NCI-H345 treated with DMSO at 0.1 percent for 48 hours (cell line): ENCODE data around the gene DDIT4L.
"Not testable (repeated sequence)": the region's sequence is repeated elsewhere in the genome, so short reads cannot be mapped to it uniquely, and the experiment has no call there.

Experiments used
- DNase-seq: peaks from one replicate; lab custom pipeline; 2025; ENCODE audit not compliant: unreplicated experiment; lab: John Stamatoyannopoulos, UW

The DDIT4L gene

DNA sequence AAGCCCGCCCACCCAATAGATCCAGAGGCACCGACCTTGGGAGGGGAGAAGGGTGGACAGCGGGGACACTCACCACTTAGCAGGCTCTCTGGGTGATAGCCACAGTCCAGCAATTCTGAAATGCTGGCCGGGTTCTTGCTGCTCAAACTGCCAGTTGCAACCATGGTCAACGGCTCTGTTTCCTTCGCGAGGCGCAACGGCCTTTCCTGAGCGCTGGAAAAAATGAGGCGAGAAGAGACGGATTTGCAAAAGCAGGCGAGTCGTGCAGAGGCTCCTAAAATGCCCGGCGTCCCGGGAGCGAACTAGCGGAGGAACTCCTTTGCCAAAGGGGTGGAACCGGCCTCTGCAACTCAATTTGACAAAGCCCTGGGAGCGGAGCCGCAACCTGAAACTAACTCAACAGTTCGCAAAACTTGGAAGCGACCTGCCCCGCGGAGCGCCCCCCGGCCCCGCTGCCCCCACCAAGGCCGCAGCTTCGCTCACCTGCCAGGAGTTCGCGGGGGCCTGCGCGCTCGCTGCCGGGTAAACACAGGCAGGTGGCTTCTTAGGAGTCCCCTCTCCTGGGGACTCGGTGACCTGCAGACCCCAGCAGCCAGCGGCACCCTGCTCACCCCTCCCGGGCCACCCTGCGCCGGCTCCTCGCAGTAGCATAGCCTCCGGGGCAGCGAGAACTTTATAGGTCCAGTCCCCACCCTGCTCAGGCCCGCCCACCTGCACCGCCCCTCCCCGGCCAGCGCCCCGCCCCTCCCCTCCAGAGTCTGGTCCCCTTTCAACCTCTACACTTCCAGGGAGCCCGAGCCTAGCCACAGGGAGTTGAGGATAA lies at the start of gene DDIT4L:
Gene DDIT4L (minus strand): TSS at position 649 of the 823 bp plus-strand sequence. CDS start 485 bp downstream, at position 164.
- no peak for DNase-seq

DNA sequence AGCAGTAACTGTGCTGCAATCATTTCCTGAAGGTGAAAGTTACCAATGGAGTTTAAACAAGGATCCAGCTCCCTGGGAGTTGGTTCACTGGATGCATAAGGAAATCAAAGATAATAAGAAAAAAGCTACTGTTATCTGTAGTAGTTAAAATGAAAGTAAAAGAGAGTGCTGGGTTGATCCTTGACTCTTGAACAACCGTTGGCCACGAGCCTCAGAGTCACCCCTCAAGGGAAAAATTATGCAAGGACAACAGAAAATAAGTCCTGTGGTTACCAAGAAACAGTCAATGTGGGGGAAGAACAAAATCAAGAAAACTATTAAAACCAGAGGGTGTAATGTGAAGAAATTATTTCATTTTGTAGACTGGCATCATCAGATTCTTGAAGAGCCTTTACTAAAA lies 49.7 kb upstream of the DDIT4L start:
- DNase-seq = no peak

DNA sequence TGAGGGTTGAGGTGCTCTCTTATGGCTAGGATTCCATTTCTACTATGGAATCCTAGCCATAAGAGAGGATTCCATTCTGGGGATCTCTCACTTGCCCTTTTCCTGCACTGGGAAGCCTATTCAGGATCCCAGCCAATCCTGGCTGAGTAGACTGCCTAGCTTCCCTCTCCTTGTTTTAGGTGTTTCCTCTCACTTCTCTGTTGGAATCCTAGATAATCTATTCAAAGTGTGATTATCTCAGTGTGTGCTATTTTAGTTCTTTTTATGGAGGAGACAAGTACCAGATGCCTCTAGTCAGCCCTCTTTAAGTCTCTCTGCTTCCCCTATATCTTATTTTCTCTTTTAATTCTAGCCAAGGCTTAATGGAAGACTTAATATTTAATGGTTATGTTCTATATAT lies 34.5 kb upstream of the DDIT4L start:
- no peak for DNase-seq

GRCh38 chr4:100224160-100224559 lies 33.9 kb upstream of the DDIT4L start:
- no peak for DNase-seq

DNA sequence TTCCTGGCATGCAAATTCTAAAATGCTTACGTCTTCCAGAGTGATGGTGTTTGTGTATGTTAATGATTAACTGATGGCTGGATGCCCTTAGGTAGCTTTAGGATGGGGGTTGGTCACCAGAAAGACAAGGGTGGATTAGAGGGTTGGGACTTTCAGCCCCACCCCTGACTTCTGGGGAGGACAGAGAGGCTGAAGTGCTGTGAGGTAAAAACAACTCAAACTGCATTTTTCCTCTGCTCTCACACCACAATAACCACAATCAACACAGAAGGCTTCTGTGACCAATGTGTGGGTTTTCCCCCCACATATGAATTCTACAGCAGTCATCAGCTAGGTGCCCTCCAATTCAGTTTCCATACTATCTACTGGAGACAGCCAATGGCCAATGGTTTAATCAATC lies 18.7 kb upstream of the DDIT4L start:
- DNase-seq = no peak

DNA sequence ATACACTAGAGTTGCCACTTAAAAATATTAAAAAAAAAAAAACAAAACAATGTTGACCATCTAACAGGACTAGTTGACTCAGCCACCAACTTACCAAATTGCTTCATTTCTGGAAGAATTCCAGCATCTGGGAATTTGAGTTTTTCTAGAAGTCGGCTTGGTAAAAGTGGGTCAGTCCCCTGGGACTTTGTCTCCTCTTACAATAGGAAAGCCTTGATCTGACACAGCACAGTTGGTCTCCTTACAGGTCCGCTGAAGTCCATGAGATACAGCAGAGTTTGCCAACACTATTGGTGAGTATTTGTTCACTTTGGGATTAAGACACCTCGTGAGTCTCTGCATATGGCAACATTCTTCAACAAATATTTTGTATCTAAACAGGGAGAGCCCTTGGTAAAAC lies 18.2 kb upstream of the DDIT4L start:
- DNase-seq = no peak

GRCh38 chr4:100206850-100207249 lies 16.6 kb upstream of the DDIT4L start:
- DNase-seq = no peak

GRCh38 chr4:100198061-100198460 lies 7.8 kb upstream of the DDIT4L start:
- DNase-seq = no peak

DNA sequence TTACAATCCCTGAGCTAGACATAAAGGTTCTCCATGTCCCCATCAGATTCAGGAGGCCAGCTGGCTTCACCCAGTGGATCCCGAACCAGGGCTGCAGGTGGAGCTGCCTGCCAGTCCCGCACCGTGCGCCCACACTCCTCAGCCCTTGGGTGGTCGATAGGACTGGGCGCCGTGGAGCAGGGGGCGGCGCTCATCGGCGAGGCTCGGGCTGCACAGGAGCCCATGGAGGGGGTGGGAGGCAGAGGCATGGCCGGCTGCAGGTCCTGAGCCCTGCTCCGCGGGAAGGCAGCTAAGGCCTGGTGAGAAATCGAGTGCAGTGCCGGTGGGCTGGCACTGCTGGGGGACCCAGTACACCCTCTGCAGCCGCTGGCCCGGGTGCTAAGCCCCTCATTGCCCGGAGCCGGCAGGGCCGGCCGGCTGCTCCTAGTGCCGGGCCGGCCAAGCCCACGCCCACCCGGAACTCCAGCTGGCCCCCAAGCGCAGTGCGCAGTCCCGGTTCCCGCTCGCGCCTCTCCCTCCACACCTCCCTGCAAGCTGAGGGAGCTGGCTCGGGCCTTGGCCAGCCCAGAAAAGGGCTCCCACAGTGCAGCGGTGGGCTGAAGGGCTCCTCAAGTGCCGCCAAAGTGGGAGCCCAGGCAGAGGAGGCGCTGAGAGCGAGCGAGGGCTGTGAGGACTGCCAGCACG lies 6.3 kb upstream of the DDIT4L start:
- DNase-seq = not testable (repeated sequence)

DNA sequence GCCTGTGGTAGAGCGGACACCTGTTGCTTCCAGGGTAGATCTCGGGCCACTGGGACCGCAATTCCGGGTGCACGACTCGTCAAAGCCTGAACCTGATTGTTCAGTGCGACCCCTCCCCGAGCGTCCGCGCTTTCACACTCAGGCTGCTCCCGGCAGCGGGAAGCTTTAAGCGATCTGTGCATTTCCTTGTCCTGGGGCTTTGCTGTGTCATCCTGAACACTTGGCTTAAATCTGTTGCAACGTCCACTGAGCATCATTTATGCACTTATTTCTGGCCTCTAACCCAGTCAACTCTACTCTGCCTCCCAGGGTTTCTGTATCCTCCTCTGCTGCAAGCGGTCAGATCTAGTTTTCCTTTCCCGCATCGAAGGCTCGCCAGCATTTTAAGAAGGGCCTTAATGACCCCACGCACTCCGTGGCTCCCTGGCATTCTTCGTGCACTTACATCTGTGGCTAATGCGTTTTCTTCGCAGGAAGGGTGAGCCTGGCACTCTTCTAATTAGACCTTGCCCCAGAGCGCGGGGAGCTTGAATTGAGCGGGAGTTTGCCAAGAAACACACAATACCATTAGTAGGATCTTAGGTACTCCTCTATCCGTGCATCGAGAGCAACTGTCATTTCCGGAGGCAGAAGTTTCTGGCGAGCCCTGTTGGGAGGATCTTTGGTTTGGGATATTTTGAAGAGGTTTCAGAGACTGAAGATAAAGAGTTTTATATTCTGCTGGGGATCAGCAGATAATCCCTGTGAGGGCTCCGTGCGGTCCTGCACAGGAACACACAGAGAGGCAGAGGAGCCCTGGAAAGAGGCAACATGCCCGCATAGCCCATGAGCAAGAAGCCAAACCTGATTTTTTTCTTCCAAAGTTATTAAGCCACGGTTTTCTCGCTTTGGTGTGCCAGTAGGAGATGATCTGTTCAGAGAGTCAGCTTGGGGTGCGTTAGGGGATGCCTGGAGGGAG lies 654 bp upstream of the DDIT4L start:
- no peak for DNase-seq

DNA sequence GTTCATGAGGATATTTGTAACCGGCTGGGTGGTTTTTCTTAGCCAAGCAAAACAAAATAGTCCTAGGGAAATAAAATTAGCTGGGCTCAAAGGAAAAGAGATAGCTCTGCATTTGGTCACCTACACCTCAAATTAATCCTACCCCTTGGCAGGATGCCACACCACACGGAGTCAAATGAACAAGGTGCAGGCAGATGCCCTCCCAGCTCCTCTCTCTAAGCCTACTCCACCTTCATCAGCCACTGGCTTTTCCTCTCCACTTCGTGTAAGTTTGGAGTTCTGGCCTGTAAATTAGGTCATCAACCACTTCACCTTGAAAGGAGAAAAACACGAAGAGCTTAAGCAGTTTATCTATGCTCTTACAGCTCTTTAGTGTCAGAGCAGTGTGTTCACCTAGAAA lies 1.4 kb downstream of the DDIT4L start:
- no peak for DNase-seq

DNA sequence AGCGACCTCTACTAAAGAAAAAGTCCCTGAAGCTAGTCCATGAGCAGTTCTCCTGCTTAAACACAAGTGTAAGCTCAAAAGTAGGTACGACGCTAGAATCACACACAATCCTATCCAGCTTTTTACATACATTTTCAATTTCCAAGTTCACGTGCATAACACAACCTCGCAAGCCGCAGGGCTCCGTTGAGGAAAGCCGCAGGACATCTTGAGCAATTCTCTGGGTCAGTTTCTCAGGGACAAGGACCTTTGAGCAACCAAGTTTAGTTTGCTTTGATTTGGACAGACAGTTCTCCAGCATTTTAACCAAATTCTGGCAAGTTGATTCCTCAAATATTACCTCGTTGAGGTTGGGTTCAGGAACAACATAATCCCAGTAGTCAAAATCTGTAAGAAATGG lies 2.5 kb downstream of the DDIT4L start:
- DNase-seq = no peak

DNA sequence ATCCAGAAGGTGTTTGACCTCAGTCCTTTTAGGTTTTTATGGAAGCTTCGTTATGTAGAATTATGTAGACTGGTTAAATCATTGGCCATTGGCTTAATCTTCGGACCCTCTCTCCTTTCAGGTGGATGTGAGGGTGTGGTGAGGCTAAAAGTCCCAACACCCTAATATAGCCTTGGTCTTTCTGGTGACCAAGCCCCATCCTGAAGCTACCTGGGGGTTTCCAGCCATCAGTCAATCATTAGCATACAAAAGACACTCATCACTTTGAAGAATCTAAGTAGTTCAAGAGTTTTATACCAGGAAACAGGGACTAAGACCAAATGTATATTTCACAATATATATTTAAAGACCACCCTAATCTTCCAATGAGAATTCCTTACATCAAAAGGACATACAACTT lies 5.5 kb downstream of the DDIT4L start:
- no peak for DNase-seq

DNA sequence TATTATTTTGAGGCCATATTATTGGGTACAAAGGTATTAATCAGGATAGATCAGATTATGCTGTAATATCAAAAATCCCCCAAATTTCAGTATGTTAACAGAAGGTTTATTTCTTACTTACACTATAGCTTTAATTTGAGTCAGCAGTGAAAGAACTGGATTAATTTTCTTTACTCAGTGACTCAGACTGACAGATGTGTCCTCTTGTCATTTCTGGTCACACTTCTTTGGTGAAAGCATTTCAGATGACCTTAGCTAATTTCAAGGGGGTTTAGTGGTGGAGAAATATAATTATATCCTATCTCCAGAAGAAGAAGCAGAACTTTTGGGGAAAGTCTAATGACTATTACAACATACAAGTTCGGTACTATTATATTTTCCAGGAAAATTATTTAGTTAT lies 12.4 kb downstream of the DDIT4L start:
- no peak for DNase-seq

DNA sequence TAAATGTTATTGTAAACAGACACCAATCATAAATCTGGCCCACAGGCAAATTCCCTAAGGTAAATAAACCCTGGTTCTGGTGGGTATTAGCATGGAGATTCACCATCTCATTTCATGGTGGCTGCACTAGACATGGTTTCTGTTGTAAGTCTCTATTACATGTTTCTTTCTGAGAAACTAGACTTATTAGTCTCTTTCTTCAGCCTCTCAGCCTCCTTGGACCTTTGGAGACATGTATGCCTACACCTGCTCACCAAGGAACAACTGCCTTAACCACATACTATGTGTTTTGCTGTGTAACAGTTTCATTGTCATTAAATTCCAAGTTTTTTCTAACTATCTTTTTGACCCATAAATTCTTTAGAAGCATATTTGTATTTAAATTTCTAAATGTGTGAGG lies 13.1 kb downstream of the DDIT4L start:
- DNase-seq = no peak

GRCh38 chr4:100175858-100176257 lies 14.4 kb downstream of the DDIT4L start:
- no peak for DNase-seq

GRCh38 chr4:100174985-100175383 lies 15.3 kb downstream of the DDIT4L start:
- no peak for DNase-seq

DNA sequence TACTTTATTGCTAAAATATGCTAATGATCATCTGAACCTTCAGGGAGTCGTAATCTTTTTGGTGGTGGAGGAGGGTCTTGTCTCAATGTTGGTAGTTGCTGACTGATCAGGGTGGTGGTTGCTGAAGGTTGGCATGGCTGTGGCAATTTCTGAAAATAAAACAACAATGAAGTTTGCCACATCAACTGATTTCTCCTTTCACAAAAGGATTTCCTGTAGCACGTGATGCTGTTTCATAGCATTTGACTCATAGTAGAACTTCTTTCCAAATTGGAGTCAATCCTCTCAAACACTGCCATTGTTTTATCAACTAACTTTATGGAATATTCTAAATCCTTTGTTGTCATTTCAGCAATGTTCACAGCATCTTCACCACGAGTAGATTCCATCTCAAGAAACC lies 19.3 kb downstream of the DDIT4L start:
- no peak for DNase-seq

GRCh38 chr4:100169491-100170485 lies 20.5 kb downstream of the DDIT4L start:
- no peak for DNase-seq

DNA sequence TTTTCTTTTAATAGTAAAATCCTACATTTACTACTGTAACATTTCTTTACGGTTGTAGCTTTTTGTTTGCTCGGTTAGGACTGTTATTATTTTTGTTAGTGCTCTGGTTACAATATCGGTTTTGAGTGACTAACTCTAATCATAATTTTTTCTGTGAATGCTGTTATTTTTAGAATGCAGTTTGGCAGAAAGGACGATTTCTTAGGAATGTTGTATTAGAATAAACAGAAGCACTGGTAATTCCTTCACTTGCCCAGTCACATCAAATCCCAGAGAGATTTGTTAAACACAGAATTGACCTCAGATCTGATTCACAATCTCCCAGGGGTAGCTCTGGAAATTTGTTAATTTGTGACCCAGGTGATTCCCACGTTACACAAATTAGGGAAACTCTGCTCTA lies 21.7 kb downstream of the DDIT4L start:
- no peak for DNase-seq
